Measurements from ENCODE around the gene ZYG11B. TPM values are rescaled to one million over a fixed set of nuclear protein-coding genes. Genes with fewer than 3 reads are reported as not detected.

Gene ZYG11B
- total and polyA plus RNA-seq, 2 of the 13 experiments (the other 11 are each of a cell fraction or from before 2014, with no cell fraction given), result 6.9 to 17.9 TPM

GRCh38 chr1:52702886-52703787 lies 23.1 kb upstream of the ZYG11B start (continued):
- TF ChIP-seq MLXIP (CRISPR knock-in tag; IDR thresholded peaks at IDR 0.05; ENCODE audit: borderline replicate concordance), result peak; percentile 96
- 0 out of 2 replicates have a peak, but pooled peaks have one; percentile 43 for TF ChIP-seq ZBTB33 (CRISPR knock-in tag; IDR thresholded peaks at IDR 0.05)
- peak; percentile 84; the same call in 1 of the 2 replicates for TF ChIP-seq DNMT3B (CRISPR knock-in tag; conservative IDR thresholded peaks at IDR 0.05)
- no peak for TF ChIP-seq KLF13 (CRISPR knock-in tag; IDR thresholded peaks at IDR 0.05)
- TF ChIP-seq ZBTB26 (CRISPR knock-in tag; IDR thresholded peaks at IDR 0.05; ENCODE audit: borderline replicate concordance), result peak; percentile 69; the same call in 1 of the 2 replicates
- TF ChIP-seq ZNF101 (CRISPR knock-in tag; IDR thresholded peaks at IDR 0.05; ENCODE audit: borderline replicate concordance, low read depth), result no peak
- peak; percentile 61; the same call in 1 of the 2 replicates for TF ChIP-seq ZSCAN5A (CRISPR knock-in tag; IDR thresholded peaks at IDR 0.05; ENCODE audit: borderline replicate concordance)
- no peak for TF ChIP-seq HMGA1 (CRISPR knock-in tag; conservative IDR thresholded peaks at IDR 0.05)
- no peak for TF ChIP-seq MLLT10 (CRISPR knock-in tag; IDR thresholded peaks at IDR 0.05)
- TF ChIP-seq MTERF4 (CRISPR knock-in tag; IDR thresholded peaks at IDR 0.05), result peak; percentile 79; the same call in 1 of the 2 replicates
- peak; percentile 88 for TF ChIP-seq KAT8 (CRISPR knock-in tag; IDR thresholded peaks at IDR 0.05)
- no peak for TF ChIP-seq PHF5A (CRISPR knock-in tag; IDR thresholded peaks at IDR 0.05; ENCODE audit: low read depth, unreplicated experiment)
- 0 out of 2 replicates have a peak, but pooled peaks have one; percentile 43 for TF ChIP-seq ZNF383 (CRISPR knock-in tag; IDR thresholded peaks at IDR 0.05; ENCODE audit: borderline replicate concordance)
- TF ChIP-seq BATF2 (CRISPR knock-in tag; IDR thresholded peaks at IDR 0.05), result no peak
- TF ChIP-seq ZNF710 (CRISPR knock-in tag; IDR thresholded peaks at IDR 0.05; ENCODE audit: borderline replicate concordance), result no peak; the same call in 1 of the 2 replicates

Data from HepG2 (cell line).